ENCODE measurements around the gene ABHD15.
"Not testable (repeated sequence)": the region's sequence is repeated elsewhere in the genome, so short reads cannot be mapped to it uniquely, and the experiment has no call there.

The ABHD15 gene

GRCh38 chr17:29567554-29568330 lies 905 bp upstream of the ABHD15 start:
- FAIRE-seq: no peak

- no peak for FAIRE-seq
Observed at GRCh38 chr17:29567304-29567553, 392 bp upstream of the ABHD15 start.

- no peak for FAIRE-seq
Observed at GRCh38 chr17:29565643-29566472, 979 bp downstream of the ABHD15 start.

- FAIRE-seq: no peak
Observed at GRCh38 chr17:29563816-29564215, 3.0 kb downstream of the ABHD15 start.

- no peak for FAIRE-seq
Observed at GRCh38 chr17:29562615-29563014, 4.2 kb downstream of the ABHD15 start.

- no peak for FAIRE-seq
Observed at GRCh38 chr17:29561554-29562517, 5.0 kb downstream of the ABHD15 start.

- FAIRE-seq: no peak
Observed at GRCh38 chr17:29560316-29560715, 6.5 kb downstream of the ABHD15 start.

GRCh38 chr17:29559640-29560039 lies 7.2 kb downstream of the ABHD15 start:
- no peak for FAIRE-seq

GRCh38 chr17:29558139-29558538 lies 8.7 kb downstream of the ABHD15 start:
- FAIRE-seq: not testable (repeated sequence)

GRCh38 chr17:29557739-29558116 lies 9.1 kb downstream of the ABHD15 start:
- no peak for FAIRE-seq

- FAIRE-seq: no peak
Observed at GRCh38 chr17:29557085-29557738, 9.6 kb downstream of the ABHD15 start.

GRCh38 chr17:29555840-29556239 lies 11.0 kb downstream of the ABHD15 start:
- FAIRE-seq: no peak

- FAIRE-seq: no peak
Observed at GRCh38 chr17:29549177-29549923, 17.5 kb downstream of the ABHD15 start.

GRCh38 chr17:29546830-29547229 lies 20.0 kb downstream of the ABHD15 start:
- FAIRE-seq: no peak

- FAIRE-seq: no peak
Observed at GRCh38 chr17:29546085-29546484, 20.8 kb downstream of the ABHD15 start.

- FAIRE-seq: no peak
Observed at GRCh38 chr17:29544066-29544465, 22.8 kb downstream of the ABHD15 start.

GRCh38 chr17:29533976-29534375 lies 32.9 kb downstream of the ABHD15 start:
- FAIRE-seq: no peak

- FAIRE-seq: no peak
Observed at GRCh38 chr17:29526322-29526721, 40.5 kb downstream of the ABHD15 start.

GRCh38 chr17:29524692-29525091 lies 42.1 kb downstream of the ABHD15 start:
- FAIRE-seq: no peak

GRCh38 chr17:29518359-29518758 lies 48.5 kb downstream of the ABHD15 start:
- no peak for FAIRE-seq

- no peak for FAIRE-seq
Observed at GRCh38 chr17:29514792-29515191, 52.0 kb downstream of the ABHD15 start.

- FAIRE-seq: no peak
Observed at GRCh38 chr17:29510953-29511352, 55.9 kb downstream of the ABHD15 start.
